Measurements from ENCODE around the gene NDFIP2.

- TF ChIP-seq CTCF (IDR thresholded peaks at IDR 0.05) (no peak), POLR2A (IDR thresholded peaks at IDR 0.05) (no peak)
These were observed 18.1 kb upstream of the NDFIP2 start for GRCh38 chr13:79462895-79463294.
